ENCODE data around the gene VPS9D1. TPM values are rescaled to one million over a fixed set of nuclear protein-coding genes. Genes with fewer than 3 reads are reported as not detected.
"Not testable (repeated sequence)": the region's sequence is repeated elsewhere in the genome, so short reads cannot be mapped to it uniquely, and the experiment has no call there.

VPS9D1 gene
- total RNA-seq, 1 donor from 2014 or later: 14.2 TPM

DNA sequence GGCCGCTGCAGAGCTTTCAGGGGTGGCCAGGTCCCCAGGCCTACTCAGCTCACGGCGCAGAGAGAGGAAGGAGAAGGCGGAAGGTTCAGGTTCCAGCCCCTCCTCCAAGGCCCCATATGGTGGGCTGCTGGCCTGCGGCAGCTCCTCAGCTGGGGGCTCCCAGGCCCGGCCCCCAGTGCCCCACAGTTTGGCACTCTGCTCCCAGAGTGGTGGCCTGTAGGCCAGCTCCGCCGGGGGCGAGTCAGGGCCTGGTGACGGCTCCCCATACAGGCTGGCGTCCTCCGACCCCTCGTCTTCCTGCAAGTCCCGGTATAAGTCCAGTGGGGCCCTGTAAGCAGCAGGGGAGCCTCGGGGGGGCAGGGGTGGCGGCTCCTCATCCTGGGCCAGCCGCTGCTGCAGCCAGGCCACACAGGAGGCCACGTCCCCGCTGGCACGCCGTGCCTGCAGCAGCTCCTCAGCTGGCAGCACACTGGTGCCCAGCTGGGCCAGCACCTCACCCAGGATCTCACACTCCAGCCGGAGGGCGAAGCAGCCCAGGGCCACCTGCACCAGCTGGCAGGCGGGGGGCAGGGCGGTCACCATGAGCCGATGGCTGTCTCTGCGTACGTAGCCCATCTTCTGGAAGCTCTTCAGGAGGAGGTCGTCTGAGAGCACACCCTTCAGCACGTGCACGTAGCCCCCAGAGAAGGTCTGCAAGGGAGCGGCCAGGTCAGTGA is 22.9 kb downstream of the VPS9D1 start:
- no peak for ATAC-seq
- intact Hi-C loops (cut with DNase I): no loop called here
- no peak for DNase-seq (ENCODE audit: low spot score)

- DNase-seq (ENCODE audit: low spot score) (no peak), ATAC-seq (no peak)
- intact Hi-C loops (cut with DNase I): no loop called here
These were observed 23.5 kb downstream of the VPS9D1 start for GRCh38 chr16:89697161-89697615.

DNA sequence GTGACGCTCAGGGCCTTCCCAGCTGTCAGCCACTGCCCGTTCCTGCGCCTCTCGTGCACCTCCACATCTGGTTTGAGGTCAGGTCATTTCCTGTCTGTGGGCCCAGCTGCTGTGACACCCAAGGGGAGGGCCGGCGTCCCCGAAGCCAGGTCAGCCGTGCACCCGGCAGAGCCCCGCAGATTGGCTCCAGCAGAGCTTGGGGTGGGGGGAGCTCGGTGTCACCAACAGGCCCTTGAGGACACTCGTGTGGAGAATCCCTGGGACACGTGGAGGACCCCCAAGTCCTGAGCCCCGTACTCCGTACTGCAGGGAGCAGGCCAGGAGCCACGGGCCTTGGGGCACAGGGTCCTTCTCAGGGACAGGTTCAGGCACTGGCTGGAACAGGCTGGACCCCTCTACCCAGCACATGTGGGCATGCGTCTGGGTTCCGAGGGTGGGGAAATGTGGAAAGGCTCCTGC is 24.0 kb downstream of the VPS9D1 start:
- intact Hi-C loops (cut with DNase I): no loop called here
- DNase-seq (ENCODE audit: low spot score) (no peak), ATAC-seq (no peak)

- intact Hi-C loops (cut with DNase I): no loop called here
- DNase-seq (ENCODE audit: low spot score): no peak
These were observed 24.6 kb downstream of the VPS9D1 start for GRCh38 chr16:89695875-89696669.

DNA sequence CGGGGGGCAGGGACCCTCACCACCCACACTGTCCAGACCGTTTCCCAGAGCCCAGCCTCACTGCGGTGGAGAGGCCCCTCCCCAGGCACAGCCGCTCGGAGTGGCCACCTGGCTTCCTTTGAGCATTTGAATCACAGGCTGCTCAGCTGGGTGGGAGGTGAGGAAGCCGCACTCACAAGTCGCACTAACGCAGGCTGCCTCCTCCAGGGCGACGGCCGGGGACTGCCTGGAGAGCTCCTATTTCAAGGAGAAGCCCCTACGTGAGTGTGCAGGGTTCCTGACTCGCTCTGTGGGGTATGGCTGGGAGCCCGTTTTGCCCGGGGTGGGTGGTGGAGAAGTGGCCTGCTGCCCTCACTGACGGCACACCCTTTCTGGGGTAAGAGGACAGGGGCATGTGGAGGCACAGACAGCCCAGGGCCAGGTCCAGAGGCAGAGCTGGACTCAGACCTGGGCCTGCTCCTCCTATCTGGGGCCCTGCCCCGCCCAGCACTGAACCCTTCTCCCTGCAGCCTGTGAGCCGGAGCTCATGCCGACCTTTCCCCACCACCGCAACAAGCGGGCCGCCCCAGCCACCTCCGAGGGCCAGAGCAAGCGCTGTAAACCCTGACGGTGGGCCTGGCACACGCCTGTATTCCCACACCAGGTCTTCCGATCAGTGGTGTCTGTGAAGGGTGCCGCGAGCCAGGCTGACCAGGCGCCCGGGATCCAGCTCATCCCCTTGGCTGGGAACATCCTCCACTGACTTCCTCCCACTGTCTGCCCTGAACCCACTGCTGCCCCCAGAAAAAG is 25.4 kb downstream of the VPS9D1 start:
- DNase-seq (ENCODE audit: low spot score) (no peak), ATAC-seq (no peak)
- intact Hi-C loops (cut with DNase I): no loop called here

More at GRCh38 chr16:89695875-89696669, 24.6 kb downstream of the VPS9D1 start:
- ATAC-seq: no peak

- DNase-seq (ENCODE audit: low spot score); ATAC-seq; intact Hi-C loops (cut with DNase I): not testable (repeated sequence)
These were observed 26.0 kb downstream of the VPS9D1 start for GRCh38 chr16:89694784-89695085.

- intact Hi-C loops (cut with DNase I): no loop called here
- DNase-seq (ENCODE audit: low spot score) (no peak), ATAC-seq (no peak)
These were observed 26.5 kb downstream of the VPS9D1 start for GRCh38 chr16:89693931-89694783.

DNA sequence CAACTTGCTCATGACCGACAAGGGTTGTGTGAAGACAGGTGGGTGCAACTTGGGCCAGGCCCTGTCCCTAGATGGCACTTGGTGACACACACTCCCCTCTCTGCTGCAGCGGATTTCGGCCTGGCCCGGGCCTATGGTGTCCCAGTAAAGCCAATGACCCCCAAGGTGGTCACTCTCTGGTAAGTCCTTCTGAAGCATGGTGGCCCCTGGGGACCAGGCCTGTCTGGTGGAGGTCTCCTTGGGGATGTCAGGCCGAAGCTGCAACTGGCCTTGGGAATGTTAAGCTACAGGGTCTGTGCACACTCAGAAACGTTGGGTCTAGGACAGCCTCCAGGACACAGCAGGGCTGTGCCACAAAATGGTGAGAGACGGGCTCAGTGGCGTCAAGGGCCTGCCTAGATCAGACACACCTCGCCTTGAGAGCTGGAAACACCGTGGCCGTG is 27.4 kb downstream of the VPS9D1 start:
- no peak for ATAC-seq
- no peak for DNase-seq (ENCODE audit: low spot score)
- intact Hi-C loops (cut with DNase I): no loop called here

GRCh38 chr16:89691986-89692569 is 28.6 kb downstream of the VPS9D1 start:
- ATAC-seq: no peak
- intact Hi-C loops (cut with DNase I): no loop called here
- no peak for DNase-seq (ENCODE audit: low spot score)

GRCh38 chr16:89691231-89691985 is 29.3 kb downstream of the VPS9D1 start:
- intact Hi-C loops (cut with DNase I): no loop called here
- DNase-seq (ENCODE audit: low spot score) (no peak), ATAC-seq (no peak)

DNA sequence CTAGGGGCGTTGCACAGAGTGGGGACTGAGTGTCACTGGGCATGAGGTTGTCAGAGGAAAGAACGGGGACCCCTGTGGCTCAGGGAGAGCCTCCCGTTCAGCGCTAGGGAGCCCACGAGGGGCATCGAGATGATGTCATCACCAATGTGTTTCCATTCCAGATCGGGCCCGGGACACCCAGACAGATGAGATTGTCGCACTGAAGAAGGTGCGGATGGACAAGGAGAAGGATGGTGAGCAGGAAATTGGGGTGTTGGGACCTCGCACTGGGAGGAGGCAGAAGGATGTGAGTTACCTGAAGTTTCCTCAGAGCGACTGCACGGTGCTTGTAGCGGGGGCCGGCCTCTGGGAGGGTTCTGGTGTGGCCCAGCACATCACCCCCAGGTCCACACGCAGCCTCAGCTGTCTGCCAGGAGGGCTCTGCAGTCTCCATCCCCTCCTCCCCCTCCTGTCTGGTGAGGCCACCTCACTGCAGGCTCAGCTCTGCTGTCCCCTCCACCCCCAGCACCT is 30.3 kb downstream of the VPS9D1 start:
- intact Hi-C loops (cut with DNase I): no loop called here
- no peak for DNase-seq (ENCODE audit: low spot score)
- ATAC-seq: no peak

DNA sequence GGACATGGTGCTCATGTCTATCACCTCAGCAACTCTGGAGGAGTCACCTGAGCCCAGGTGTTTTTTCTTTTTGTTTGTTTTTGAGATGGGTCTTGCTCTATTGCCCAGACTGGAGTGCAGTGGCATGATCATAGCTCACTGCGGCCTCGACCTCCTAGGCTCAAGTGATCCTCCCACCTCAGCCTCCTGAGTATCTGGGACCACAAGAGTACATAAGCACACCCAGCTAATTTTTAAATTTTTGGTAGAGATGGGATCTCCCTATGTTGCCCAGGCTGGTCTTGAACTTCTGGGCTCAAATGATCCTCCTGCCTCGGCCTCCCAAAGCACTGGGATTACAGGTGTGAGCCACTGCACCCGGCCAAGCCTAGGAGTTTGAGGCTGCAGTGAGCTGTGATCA is 31.1 kb downstream of the VPS9D1 start:
- ATAC-seq; DNase-seq (ENCODE audit: low spot score); intact Hi-C loops (cut with DNase I): not testable (repeated sequence)

- intact Hi-C loops (cut with DNase I): no loop called here
- no peak for ATAC-seq
- no peak for DNase-seq (ENCODE audit: low spot score)
These were observed 31.6 kb downstream of the VPS9D1 start for GRCh38 chr16:89689142-89689541.

- ATAC-seq: no peak
- intact Hi-C loops (cut with DNase I): no loop called here
These were observed 32.3 kb downstream of the VPS9D1 start for GRCh38 chr16:89688395-89688794.

DNA sequence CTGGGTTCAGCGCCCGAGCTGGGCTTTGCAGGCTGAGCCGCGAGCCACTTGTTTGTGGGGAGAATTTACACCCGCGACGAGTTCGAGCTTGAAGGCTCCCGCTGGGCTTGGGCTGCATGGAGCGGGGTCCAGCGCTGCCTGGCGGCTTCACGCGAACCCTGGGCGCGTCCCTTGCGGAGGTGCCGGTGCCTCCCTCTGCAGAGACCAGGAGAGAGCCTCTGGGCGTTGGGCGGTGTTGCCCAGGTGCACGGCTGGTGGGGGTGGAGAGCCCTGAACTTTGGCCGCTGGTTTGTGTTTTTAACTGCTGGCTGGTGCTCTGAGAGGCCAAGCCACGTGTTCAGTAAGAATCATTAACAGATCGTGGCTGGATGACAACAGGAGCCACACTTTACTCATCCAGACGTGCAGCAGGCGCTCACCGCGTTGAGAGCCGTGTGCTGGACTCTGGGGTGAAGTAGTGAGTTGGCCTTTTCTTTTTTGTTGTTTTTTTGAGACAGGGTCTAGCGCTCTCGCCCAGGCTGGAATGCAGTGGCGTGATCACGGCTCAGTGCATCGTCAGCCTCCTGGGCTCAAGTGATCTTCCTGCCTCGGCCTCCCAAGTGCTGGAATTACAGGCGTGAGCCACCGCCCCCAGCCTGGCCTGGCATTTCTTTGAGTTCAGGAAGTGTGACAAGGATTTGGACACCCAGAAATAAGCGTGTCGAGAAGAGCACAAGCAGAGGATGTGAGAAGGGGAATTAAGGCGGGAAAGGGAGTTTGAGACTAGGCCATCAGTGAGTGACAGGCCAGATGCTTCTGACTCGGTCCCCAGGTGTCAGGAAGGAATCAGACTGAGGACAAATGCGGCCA is 33.4 kb downstream of the VPS9D1 start:
- peak; percentile 26 for ATAC-seq
- DNase-seq (ENCODE audit: low spot score): no peak
- intact Hi-C loops (cut with DNase I): no loop called here

More at GRCh38 chr16:89688395-89688794, 32.3 kb downstream of the VPS9D1 start:
- DNase-seq (ENCODE audit: low spot score): no peak

GRCh38 chr16:89686520-89687091 is 34.1 kb downstream of the VPS9D1 start, which contains the start of gene CDK10:
Gene CDK10, plus strand, starts transcription at chr16:89686689. Its CDS starts 22 bp downstream, at chr16:89686711.
- intact Hi-C loops (cut with DNase I): no loop called here
- ATAC-seq (peak; percentile 97), DNase-seq (ENCODE audit: low spot score) (peak; percentile 94)

Measured in sciatic nerve (tissue), 2 donors.